ENCODE results near the gene TMEM238.
A peak's percentile ranks its signal among the peaks of the same experiment; 100 is the strongest.
"Not testable (repeated sequence)": the region's sequence is repeated elsewhere in the genome, so short reads cannot be mapped to it uniquely, and the experiment has no call there.

The TMEM238 gene

DNA sequence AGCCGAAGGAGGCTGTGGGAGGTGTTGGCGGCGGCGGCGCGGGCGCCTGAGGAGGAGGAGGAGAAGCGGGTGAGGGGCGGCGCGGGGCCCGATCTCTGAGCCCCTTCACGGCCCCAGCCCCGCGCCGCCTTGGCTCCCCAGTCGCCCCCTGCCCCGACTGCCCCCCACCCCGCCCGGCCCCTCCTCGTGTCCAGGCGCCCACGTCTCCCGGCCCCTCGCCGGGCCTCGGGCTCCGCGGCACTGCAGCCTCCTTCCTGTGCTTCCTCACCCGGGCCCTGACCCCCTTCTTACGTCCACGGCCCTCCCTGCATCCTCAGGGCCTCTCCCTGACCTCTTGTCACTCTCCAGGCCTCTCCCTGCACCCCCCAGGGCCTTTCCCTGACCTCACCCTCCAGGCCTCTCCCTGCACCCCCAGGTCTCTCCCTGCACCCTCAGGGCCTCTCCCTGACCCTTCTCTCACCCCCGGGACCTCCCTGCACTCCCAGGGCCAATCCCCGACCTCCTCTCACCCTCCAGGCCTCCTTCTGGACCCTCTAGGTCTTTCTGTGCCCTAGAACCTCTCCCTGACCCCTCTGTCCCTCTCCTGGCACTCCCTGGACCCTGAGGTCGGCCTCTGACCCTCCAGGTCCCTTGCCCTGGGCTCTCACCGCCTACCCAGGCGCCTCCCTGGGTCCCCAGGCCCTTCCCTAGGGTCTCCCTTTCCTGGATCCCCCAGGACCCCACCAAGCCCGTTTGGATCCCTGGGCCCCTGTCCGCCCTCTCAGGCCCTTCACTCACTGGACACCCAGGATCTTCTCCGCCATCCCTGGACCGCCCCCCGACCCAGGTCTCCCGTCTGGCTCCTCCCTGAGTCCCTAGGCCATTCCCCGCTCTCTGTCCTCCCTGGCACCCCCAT, 44.0 kb downstream of the TMEM238 start:
- no peak for DNase-seq (ENCODE audit: low read depth)

DNA sequence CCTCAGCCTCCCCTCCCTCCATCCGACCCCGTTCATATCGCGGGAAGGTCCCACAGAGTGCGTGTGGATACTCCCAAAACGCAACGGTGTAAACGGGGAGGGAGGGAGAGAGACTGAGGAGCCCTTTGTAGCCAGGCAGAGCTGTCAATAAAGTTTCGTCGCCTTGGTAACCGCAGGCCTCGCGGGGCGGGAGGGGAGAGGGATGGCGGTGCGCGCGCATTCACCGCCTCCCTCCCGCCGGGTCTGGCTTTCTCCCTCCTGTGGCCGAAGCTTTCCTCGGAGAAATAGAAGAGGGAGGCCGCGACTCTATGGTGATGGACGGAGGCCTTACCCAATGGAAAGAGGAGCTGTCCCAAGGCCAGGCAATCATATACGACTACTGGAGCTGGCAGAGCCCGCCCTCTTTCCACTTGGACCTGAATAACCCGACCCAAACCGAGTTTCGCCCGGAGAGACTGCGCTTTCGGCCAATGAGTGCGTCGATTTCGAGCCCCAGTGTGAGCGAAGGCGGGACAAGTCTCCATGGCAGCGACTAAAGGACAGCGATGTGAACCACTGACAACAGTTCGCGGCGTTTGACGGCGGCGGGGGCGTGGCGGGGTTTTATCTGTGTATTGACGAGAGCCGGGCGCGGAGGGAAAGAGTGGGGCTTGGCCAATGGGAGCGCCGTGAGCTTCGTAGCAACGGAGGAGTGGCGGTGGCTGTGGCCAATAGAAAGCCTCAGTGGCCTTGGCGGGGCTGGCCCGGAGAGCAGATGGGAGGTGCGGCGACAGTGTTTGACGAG, 44.8 kb downstream of the TMEM238 start, which contains the start of gene KMT5C:
Gene KMT5C, plus strand, starts transcription at position 772 of the 784 bp plus-strand sequence. CDS start 2,061 bp downstream, outside the sequence.
- peak; percentile 100 for DNase-seq (ENCODE audit: low read depth)

DNA sequence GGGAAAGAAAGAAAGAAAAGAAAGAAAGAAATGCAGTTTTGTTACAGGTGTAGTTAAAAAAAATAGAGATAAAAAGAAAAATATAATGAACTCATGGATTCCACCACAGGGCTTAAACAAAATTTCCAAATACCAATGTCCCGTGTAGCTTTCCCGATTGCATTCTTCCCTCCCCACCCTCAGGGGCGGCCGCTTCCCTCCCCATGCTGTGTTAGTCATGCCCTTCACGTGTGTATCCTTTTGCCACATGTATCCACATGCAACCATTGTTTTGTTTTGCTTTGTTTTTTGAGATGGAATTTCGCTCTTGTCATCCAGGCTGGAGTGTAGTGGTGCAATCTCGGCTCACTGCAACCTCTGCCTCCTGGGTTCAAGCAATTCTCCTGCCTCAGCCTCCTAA, 48.0 kb downstream of the TMEM238 start:
- DNase-seq (ENCODE audit: low read depth) = no peak

DNA sequence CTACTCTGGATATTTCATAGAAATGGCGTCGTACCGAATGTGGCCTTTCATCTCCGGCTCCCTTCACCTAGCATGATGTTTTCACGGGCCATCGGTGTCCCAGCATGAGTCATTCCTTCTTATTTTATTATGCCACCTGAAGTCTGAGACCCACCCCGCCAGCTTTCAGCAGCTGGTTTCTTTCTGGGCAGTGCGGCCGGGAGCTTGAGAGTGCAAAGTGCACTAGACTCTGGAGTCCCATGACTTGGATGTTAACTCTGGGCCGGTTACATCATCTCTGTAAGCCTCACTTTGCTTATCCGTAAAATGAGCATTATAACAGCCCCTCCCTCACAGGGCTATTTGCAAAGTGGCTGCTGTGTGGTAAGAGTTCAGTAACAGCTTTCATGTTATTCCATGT, 50.2 kb downstream of the TMEM238 start:
- no peak for DNase-seq (ENCODE audit: low read depth)

DNA sequence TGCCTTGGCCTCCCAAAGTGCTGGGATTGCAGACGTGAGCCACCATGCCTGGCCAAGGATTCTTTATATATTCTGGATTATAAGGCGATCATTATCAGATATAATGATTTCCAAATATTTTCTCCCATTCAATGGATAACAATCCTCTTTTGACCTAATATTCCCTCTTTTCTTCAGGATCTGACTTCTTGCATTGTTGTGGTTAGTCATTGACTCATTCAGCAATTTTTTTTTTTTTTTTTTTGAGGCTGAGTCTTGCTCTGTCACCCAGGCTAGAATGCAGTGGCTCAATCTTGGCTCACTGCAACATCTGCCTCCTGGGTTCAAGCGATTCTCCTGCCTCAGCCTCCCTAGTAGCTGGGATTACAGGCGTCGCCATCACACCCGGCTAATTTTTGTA, 54.3 kb downstream of the TMEM238 start:
- not testable (repeated sequence) for DNase-seq (ENCODE audit: low read depth)

Data from fibroblast of the conjunctiva (primary cell).